ENCODE results near the gene KRT15.

KRT15 gene

DNA sequence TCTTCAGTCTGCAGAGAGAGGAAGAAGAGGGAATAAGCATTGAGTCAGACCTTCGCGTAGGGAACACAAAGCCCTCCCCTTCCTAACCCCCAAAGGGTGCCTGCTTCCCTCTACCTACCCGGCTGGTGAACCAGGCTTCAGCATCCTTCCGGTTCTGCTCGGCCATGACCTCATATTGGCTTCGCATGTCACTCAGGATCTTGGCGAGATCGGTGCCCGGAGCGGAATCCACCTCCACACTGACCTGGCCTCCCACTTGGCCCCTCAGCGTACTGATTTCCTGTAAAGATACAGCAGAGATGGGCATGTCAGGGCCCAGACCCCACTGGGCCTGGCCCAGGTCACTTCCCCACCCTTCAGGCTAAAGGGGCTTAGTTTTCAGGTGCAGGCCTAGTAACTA lies 5.6 kb upstream of the KRT15 start:
- DNase-seq (ENCODE audit: low read depth), result no peak

DNA sequence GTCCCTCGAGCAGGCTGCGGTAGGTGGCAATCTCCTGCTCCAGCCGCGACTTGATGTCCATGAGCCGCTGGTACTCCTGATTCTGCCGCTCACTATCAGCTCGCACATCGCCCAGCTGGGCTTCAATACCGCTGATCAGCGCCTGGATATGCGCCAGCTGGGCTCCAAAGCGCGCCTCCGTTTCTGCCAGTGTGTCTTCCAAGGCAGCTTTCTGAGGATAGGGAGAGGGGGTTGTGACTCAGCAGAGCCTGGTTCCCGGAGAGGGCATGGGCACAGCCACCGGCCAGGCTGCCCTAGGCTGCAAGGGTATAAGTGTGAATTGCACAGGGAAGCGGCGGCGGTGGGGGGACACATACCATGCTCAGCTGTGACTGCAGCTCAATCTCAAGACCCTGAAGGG lies 5.1 kb upstream of the KRT15 start:
- DNase-seq (ENCODE audit: low read depth), result no peak

DNA sequence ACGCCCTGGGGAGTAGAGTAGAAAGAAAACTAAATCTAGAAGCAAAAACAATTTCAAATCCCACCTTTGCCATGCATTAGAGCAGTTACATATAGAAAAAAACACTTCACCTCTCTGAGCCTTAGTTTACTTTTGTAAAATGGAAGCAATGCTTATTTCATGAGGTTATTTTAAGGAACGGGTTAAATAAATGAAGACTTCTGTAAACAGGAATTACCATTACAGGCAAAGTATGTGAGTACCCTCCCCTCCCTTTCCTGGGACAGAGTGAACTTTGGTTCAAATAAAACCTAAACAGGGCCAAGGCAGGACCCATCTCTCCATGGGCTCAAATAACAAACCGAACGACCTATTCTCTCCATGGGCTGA lies 4.5 kb upstream of the KRT15 start:
- no peak for DNase-seq (ENCODE audit: low read depth)

DNA sequence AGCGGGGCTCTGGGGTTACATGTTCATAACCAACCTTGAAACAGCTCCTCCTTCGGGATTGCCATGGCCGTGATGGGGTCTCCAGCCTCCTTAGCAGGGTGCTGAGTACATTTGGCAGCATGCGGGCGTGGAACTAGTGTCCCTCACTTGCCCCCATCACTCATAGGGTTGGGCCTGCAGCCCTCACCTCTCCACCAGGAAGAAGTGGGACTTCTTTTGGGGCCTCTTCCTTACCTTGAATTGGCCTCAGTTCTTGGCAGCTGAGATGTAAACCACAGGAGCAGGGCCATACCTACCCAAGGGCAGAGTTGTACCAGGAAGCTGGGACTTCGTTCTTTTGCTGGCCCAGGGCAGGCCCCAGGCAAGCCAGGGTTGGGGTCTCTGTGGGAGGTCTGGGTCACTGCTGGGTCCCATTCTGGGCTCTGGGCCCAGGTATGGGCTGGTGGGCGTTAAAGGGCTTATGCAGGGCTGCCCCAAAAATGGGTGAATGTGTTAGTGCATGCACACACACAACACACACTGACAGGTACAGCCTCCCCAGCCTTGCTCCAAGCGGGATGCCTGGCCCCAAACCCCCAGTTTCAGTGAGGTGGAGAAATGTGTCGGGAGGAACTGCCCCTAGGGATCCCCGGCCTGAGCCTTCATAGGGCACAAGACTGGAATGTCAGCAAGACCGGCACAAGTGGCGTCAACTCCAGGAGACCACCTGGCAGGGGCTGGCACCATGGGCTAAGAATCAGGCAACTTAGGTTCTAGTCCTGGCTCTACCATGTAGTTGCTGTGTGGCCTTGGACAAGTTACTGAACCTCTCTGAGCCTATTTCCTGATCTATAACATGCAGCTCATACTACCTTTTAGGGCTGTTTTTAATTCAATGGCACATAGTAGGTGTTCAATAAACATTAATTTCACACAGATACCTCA lies 3.9 kb upstream of the KRT15 start:
- DNase-seq (ENCODE audit: low read depth), result no peak

DNA sequence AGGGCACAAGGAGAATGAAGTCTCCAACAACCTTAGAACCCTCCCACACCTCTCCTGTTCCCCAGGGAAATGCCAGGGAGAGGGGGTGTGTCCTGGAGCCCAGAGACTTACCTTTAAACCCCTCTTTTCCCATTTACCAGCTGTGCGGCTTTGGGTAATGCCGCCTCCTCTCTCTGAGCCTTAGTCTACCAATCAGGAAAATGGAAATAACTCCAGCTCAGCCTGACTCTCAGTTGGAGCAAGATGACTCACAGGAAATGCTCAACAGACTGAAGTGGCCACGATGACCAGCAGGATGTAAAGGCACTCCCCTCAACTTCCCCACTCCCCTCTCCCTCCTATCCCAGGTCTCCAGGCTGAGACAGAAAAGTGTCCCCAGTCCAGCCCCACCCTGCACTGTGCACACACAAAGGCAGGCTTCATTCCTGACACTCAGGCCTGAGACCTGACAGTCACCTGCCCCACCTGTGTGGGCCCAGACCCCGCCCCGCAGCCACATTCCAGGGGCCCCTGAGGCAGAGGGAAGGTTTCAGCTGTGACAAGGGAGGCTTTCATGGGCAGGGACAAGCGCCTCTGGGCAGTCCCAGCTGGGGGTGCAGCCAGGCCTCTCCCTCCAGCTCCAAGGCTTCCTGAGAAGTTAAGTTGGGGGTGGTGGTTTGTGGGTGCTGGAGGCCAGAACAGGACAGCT lies 3.0 kb upstream of the KRT15 start:
- DNase-seq (ENCODE audit: low read depth), result no peak

DNA sequence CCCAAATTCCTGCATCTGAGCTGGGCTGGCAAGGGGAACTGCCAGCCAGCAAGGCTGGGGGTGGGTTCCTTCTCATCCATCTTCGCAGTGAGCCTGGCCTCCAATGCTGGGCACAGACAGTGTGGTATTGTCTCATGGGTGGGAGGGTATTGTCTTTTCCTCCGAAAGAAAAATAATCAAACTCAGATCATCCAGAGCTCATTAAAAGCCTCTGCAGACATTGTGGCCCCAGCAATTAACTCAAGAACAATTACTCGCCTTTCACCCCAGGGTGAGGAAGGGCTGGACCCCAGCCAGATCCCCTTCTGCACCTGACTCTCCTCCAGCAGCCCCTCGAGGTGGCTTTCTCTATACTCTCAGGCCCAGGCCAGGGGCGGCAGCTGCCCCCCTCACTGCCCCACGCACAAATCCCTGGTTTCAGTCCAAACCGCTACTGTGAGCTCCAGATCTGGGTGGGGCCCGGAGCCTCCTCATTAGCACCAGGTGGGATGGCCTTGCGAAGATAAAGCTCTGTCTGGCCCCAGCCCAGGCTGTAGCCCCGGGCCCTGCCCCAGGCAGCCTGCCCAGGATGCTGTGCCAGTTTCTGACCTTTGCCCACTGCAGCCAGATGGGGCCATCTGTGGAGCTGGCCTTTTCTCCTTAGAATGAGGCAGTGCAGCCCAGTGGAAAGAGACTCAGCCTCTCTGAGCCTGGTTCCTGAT lies 2.3 kb upstream of the KRT15 start:
- DNase-seq (ENCODE audit: low read depth), result no peak

DNA sequence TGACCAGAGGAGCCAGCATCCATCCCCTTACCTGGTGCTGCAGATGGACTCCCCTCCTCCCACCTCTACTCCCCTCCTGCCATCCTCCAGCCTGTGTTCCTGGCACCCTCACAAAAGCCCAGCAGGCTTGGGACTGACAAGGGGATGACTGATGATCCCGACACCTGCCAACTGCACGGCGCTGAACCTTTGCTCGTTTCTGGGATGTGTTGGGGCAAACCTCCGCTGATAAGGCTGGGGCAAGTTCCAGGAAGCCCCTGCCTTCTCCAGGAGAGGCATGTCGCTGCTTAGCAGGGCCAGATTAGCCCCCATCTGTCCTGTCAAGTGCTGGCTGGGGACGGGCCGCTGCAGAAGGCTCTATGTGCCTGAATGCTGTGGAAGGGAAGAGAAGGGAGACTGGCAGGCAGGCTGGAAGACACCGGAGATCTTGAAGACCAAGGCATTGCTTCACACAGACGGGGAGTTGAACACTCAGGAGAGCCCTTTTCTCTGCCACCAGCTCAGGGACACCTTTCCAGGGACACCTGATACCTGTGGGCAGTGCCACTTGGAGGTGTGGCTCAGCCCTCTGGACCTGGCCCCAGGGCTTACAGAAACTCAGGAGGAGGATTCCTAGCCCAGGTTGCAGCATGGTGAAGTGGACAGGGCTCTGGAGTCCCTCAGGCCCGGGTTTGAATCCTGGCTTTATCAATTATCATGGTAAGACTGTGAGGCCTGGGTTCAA lies 973 bp upstream of the KRT15 start:
- no peak for DNase-seq (ENCODE audit: low read depth)

DNA sequence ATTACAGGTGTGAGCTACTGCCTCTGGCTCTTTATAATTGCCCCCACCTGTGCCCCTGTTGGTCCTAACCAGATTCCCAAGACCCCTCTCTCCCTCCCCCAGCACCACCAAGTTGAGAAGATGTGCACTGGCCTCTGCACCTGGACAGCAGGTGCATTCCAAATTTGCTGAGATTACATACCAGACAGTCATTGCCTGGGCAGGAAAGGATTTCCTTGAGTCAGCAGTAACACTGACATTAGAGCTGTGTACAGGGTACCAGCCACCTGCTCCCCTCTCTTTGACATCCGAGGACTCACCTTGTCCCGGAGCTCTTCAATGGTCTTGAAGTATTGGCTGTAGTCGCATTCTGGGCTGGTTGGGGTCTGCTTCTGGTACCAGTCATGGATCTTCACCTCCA lies 659 bp downstream of the KRT15 start:
- DNase-seq (ENCODE audit: low read depth), result no peak

DNA sequence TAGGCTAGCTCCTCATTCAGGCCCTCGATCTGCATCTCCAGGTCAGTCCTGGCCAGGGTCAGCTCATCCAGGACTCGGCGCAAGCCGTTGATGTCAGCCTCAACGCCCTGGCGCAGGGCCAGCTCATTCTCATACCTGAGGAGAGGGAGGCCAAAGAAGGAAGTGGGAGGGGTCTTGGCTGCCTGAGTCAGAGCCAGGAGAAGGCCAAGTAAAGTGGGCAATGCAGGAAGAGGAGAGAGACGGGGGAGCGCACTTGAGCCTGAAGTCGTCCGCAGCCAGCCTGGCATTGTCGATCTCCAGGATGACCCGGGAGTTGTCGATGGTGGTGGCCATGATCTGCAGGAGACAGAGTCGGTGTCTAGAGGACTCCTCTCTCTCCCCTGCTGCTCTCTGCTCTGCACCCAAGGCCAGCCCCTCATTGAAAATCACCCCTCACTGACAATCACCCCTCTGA lies 1.8 kb downstream of the KRT15 start:
- no peak for DNase-seq (ENCODE audit: low read depth)

DNA sequence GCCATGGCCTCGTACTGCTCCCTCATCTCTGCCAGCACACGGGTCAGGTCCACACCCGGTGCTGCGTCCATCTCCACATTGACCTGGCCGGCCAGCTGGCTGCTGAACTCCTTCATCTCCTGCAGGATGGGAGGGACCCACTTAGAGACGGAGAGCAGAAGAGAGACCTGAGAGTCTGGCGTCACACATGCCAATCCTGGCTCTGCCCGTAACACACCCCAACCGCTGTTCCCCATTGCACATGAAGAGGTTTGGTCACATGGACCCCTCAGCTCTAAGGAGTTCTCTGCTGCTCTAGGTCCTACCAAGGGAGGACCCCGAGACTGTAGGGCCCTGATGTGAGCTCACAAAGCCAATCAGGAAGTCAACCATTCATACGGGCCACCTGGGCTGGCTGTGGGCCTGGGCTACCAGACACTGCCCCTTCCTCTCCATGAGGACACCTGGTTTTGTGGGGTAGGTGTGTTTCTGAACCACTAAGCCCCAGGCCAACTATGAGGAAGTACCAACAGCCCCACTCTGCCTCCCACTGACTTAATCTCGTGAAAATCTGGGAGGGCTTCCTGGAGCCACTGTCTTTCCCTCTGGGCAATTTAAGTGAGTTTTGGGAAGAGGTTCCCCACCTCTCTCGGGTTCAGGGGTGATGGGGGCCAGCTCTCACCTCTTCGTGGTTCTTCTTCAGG lies 2.4 kb downstream of the KRT15 start:
- no peak for DNase-seq (ENCODE audit: low read depth)

DNA sequence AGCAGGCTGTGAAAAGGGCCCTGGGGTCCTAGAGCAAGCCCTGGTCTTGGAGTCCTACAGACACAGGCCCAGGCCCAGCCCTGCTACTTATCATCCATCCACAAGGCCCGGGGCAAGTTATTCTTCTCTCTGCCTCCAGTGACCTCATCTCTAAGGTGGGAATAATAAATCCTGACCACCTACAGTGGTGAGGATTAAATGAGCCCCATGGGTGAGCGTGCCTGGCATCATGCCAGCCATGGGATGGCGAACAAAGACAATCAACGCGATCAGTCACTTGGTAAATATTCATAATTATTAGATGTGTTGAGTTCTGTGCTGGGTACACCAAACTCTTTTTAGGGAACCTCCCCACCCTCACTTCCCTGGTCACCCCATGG lies 5.5 kb downstream of the KRT15 start:
- no peak for DNase-seq (ENCODE audit: low read depth)

DNA sequence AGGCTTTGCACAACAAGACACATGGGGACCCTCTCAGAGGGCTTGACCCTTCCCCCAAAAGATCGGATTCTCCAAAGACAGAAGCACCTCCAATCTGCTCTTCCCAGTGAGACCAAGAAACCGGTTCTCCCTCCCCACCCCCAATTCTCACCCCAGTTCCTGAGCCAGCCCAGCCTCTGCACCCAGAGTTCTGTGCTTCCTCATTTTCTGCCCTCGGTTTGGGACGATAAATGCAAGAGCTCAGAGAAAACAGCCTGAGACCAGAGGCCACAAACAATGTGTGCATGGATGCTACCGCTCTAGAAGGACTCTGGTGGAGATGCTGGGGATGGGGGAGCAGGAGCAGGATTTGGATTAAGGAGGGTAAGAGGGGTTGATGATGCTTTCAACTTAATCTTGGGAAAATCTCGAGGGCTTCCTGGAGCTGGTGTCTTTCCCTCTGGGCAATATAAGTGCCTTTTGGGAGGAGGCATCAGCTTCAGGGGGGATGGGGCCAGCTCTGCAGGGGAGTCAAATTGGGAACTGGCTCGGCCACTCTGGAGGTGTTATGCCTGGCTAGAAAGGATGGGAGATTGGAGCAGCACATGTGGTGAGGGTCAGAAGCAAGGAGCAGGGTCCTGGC lies 6.0 kb downstream of the KRT15 start:
- no peak for DNase-seq (ENCODE audit: low read depth)

DNA sequence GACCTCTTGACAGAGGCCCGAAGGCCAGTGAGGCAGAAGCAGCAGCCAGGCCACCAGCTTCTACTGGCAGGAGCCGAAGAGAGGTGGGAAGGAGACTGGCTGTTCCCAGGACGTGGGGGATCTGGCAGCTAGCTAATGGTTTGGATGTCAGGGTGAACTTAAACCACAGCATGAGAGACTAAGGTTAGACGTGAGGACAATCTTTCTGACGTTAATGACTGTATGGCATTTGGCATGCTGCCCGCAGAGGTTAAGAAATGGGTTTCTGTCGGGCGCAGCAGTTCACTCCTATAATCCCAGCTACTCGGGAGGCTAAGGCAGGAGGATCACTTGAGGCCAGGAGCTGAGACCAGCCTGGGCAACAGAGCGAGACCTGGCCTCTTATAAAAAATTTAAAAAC lies 7.0 kb downstream of the KRT15 start:
- DNase-seq (ENCODE audit: low read depth), result no peak

DNA sequence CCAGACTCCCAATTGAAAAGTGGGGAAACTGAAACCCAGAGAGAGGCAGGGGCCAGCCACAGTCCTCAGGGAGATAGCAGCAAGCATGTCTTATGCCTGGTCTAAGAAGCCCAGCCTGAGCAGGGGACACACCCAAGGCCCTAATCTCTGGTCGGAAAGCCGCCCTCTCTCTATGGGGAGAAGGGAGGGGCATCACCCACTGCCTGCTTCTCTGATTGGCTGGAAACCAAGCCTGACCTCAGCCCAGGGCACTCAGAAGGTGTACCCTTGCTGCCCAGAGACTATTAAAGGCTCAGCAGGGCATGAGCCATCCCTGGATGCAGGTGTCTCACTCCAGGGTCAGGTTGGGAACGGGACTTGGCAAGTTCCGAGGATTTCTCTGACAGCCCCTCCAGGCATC lies 7.6 kb downstream of the KRT15 start:
- DNase-seq (ENCODE audit: low read depth), result no peak

DNA sequence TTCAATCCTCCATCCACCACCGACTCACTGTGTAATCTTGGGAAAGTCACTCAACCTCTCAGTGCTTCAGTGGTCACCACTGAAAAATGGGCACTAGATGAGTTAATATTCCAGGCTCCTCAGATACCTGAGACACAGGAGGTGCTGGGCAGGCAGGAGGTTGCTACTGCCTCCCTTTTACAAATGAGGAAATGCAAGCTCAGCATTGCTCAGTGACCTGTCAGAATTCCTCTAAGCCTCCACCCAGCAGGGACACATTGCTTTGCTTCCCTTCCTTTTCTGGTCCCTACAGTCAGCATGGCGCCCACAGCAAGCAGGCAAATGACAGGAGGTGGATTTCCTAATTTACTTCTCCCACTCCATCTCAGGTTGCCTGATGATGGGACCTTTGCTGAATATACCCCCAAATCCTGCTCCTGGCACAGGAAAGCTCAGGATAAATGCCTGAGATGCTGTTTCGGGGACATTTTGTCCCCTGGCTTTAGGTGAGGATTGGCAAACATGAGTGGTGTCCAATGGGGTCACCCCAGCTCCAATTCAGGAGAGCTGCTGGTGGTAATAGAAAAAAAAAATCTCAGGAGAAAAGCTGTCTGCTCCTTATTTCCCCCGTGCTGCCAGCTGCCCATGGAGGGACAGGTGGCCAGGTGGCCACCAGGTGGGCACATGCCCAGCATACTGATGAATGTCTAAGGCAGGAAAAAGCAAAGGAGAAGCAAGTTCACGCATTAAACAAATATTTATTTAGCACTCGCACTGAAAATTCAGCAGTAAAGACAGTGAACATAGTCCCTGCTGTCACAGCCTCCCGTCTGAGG lies 8.2 kb downstream of the KRT15 start:
- no peak for DNase-seq (ENCODE audit: low read depth)

DNA sequence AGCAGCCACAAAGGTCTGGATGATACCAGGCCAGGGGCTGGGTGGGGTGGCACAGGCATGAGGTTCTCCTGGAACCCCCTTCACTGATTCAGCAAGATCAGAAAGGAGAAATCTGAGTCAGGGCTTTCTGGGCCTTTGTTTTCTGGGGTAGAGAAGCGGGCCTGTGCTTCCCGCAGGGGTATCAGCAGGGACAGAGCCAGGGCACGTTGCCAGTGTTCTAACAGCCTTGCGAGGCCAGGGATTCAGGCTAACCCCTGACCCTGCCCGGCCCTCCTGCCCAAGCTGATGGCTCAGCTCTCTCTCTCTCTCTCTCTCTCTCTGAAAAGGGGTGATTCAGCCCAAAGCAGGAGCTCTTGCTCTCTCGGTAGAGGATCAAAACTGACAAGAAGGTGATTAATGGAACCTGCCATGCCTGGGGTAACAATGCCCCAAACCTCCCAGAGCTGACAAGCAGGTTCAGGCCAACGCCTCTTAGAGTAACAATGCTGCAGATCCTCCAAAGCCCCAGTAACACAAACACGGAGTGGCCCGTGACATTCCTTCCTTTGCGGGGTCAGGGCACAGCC lies 11.3 kb downstream of the KRT15 start:
- no peak for DNase-seq (ENCODE audit: low read depth)

DNA sequence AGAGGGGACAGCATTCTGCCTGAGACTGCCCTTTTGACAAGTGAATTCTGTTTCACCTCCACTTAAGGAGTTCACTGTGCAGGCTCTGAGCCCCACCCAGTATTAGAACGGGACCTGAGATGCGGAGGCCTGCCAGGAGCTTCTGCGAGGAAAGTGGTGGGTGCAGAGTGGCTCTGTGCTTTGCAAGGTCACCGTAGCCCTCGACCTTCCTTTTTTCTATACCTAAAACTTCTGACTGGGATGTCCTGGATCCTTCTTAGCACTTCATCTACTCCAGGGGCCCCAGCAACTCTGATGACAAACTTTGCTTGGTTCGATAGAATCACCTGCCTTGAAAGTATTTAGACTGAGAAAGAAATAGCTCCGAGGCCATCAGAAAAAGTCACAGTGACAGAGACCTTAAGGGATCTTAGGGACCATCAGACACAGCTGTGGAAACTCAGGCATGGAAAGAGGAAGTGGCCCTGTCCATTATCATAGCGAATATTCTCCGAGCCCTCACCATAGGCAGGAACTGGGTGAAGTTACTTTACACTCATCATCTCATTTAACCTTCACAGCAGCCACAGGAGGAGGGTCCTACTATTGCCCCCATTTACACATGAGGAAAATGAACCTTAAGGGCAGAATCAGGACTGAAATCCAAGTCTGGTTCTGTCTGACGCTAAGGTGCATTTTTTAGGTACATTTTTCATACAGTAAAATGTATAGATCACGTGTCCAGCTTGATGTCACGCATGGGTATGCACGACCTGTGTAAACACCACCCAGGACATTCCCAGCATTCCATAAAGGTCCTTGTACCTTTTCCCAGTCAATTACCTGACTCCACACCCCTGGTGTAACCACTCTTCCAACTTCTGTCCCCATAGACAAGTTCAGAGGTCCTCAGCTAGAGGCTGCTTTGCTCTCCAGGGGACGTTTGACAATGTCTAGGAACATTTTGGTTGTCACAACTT lies 12.6 kb downstream of the KRT15 start:
- DNase-seq (ENCODE audit: low read depth), result no peak

DNA sequence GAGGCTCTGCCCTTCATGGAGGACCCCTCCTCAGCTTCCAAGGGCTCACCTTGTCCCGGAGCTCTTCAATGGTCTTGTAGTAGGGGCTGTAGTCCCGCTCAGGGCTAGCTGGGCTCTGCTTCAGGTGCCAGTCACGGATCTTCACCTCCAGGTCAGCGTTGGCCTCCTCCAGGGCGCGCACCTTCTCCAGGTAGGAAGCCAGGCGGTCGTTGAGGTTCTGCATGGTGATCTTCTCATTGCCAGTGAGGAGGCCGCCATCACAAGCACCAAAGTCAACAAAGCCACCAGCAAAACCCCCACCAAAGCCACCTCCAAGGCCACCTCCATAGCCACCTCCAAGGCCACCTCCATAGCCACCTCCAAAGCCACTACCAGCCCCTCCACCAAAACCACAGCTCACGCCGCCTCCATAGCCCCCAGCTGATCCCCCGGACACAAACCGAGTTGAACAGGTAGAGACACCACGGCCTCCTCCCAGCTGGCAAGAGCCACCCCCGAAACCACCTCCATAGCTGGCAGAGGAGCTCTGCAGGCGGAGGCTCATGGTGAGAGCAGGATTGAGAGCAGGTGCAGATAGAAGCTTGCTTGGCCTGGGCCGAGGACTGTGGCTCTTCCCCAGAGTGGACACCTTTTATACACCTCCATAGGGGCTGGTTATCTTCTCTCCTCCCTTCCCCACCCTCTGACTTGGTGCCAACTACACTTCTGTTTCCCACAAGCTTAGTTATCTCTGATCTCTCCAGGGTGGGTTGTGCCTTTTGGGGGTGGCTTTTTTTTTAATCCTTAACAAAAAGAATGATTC lies 13.5 kb downstream of the KRT15 start, which contains the start of gene KRT13:
Gene KRT13 (minus strand): TSS at position 606 of the 802 bp plus-strand sequence. CDS start 62 bp downstream, at position 544.
- no peak for DNase-seq (ENCODE audit: low read depth)
